ENCODE measurements around the gene VPS51. TPM values are rescaled to one million over a fixed set of nuclear protein-coding genes. Genes with fewer than 3 reads are reported as not detected.

The VPS51 gene
- total RNA-seq, 2 experiments from 2014 or later = 103 TPM

GRCh38 chr11:65151331-65151899, 55.4 kb downstream of the VPS51 start:
- no peaks in the 10 kb centered on the region for H3K27me3 Mint-ChIP-seq
- H3K4me1 Mint-ChIP-seq (ENCODE audit: low read depth) = no peaks in the 10 kb centered on the region
- ChIA-PET CTCF (interaction anchor here (0.9 kb wide), 1 partner anchor 16 kb away, joined by 3 read pairs; no protein-coding TSS in a partner anchor), POLR2A (interaction anchor here (0.7 kb wide), 1 partner anchor 108 kb away, joined by 3 read pairs; no protein-coding TSS in a partner anchor)
- H3K27ac Mint-ChIP-seq = no peak overlapping the region
- ATAC-seq = no peak
- no peak overlapping the region for H3K4me3 Mint-ChIP-seq
- intact Hi-C loops (cut with micrococcal nuclease) = no loop called here
- H3K36me3 Mint-ChIP-seq (ENCODE audit: low read depth) = no peaks in the 10 kb centered on the region
- no peak for DNase-seq
- no peaks in the 10 kb centered on the region for H3K9me3 Mint-ChIP-seq
- no peak for TF ChIP-seq CTCF (IDR thresholded peaks at IDR 0.05)

GRCh38 chr11:65152122-65152521, 56.1 kb downstream of the VPS51 start:
- no peaks in the 10 kb centered on the region for H3K9me3 Mint-ChIP-seq
- intact Hi-C loops (cut with micrococcal nuclease) = no loop called here
- no peak for ATAC-seq
- no peaks in the 10 kb centered on the region for H3K27me3 Mint-ChIP-seq
- no peak overlapping the region for H3K4me3 Mint-ChIP-seq
- H3K36me3 Mint-ChIP-seq (ENCODE audit: low read depth) = no peaks in the 10 kb centered on the region
- no peak for TF ChIP-seq CTCF (IDR thresholded peaks at IDR 0.05)
- POLR2A ChIA-PET = no interaction called here
- CTCF ChIA-PET = interaction anchor here (1.3 kb wide), 1 partner anchor 52 kb away, joined by 3 read pairs; no protein-coding TSS in a partner anchor
- DNase-seq = no peak
- no peaks in the 10 kb centered on the region for H3K4me1 Mint-ChIP-seq (ENCODE audit: low read depth)
- H3K27ac Mint-ChIP-seq = no peak overlapping the region

GRCh38 chr11:65156256-65156655, 60.2 kb downstream of the VPS51 start:
- H3K4me3 Mint-ChIP-seq = no peak overlapping the region
- ChIA-PET CTCF (no interaction called here), POLR2A (interaction anchor here (1.2 kb wide), 1 partner anchor 21 kb away, joined by 3 read pairs; no protein-coding TSS in a partner anchor)
- H3K9me3 Mint-ChIP-seq = no peaks in the 10 kb centered on the region
- intact Hi-C loops (cut with micrococcal nuclease) = no loop called here
- ATAC-seq = no peak
- no peak for DNase-seq
- H3K36me3 Mint-ChIP-seq (ENCODE audit: low read depth) = no peaks in the 10 kb centered on the region
- H3K27me3 Mint-ChIP-seq = no peaks in the 10 kb centered on the region
- H3K27ac Mint-ChIP-seq = no peak overlapping the region
- TF ChIP-seq CTCF (IDR thresholded peaks at IDR 0.05) = no peak
- no peaks in the 10 kb centered on the region for H3K4me1 Mint-ChIP-seq (ENCODE audit: low read depth)

- Mint-ChIP-seq H3K27me3 (no peaks in the 10 kb centered on the region), H3K9me3 (no peaks in the 10 kb centered on the region), H3K4me3 (no peak overlapping the region), H3K27ac (no peak overlapping the region), H3K36me3 (ENCODE audit: low read depth) (no peaks in the 10 kb centered on the region), H3K4me1 (ENCODE audit: low read depth) (no peaks in the 10 kb centered on the region)
- intact Hi-C loops (cut with micrococcal nuclease) = no loop called here
- TF ChIP-seq CTCF (IDR thresholded peaks at IDR 0.05) = no peak
- POLR2A ChIA-PET = interaction anchor here (1.2 kb wide), 1 partner anchor 21 kb away, joined by 3 read pairs; no protein-coding TSS in a partner anchor
- DNase-seq (no peak), ATAC-seq (no peak)
- CTCF ChIA-PET = no interaction called here
Measured at GRCh38 chr11:65156926-65157325, 60.9 kb downstream of the VPS51 start.

- no peaks in the 10 kb centered on the region for H3K9me3 Mint-ChIP-seq
- POLR2A ChIA-PET = interaction anchor here (1.2 kb wide), 1 partner anchor 22 kb away, joined by 3 read pairs; no protein-coding TSS in a partner anchor
Measured at GRCh38 chr11:65157336-65157735, 61.3 kb downstream of the VPS51 start.

More at GRCh38 chr11:65157336-65157735, 61.3 kb downstream of the VPS51 start:
- Mint-ChIP-seq H3K36me3 (ENCODE audit: low read depth) (no peaks in the 10 kb centered on the region), H3K4me1 (ENCODE audit: low read depth) (no peaks in the 10 kb centered on the region), H3K27me3 (no peaks in the 10 kb centered on the region), H3K4me3 (no peak overlapping the region), H3K27ac (no peak overlapping the region)
- DNase-seq (no peak), ATAC-seq (no peak)
- CTCF ChIA-PET = no interaction called here
- TF ChIP-seq CTCF (IDR thresholded peaks at IDR 0.05) = no peak
- intact Hi-C loops (cut with micrococcal nuclease) = no loop called here

Data from activated CD8-positive, alpha-beta T cell treated with anti-CD3 and anti-CD28 coated beads for 36 hours (primary cell).